Measurements from ENCODE around the gene SUMO3.

Gene SUMO3

GRCh38 chr21:44771896-44772525, 45.9 kb downstream of the SUMO3 start:
- TF ChIP-seq CTCF (conservative IDR thresholded peaks at IDR 0.05; ENCODE audit: low read length), result no peak
- no peak for DNase-seq (ENCODE audit: low read depth)
- H3K4me3 ChIP-seq (ENCODE audit: low read length), result no peak overlapping the region

GRCh38 chr21:44767834-44768831, 49.7 kb downstream of the SUMO3 start:
- H3K4me3 ChIP-seq (ENCODE audit: low read length), result no peak overlapping the region
- TF ChIP-seq CTCF (conservative IDR thresholded peaks at IDR 0.05; ENCODE audit: low read length), result no peak
- DNase-seq (ENCODE audit: low read depth), result no peak

GRCh38 chr21:44766818-44767354, 51.0 kb downstream of the SUMO3 start:
- TF ChIP-seq CTCF (conservative IDR thresholded peaks at IDR 0.05; ENCODE audit: low read length), result no peak
- H3K4me3 ChIP-seq (ENCODE audit: low read length), result no peak overlapping the region
- no peak for DNase-seq (ENCODE audit: low read depth)

GRCh38 chr21:44766014-44766817, 51.6 kb downstream of the SUMO3 start:
- DNase-seq (ENCODE audit: low read depth), result no peak
- H3K4me3 ChIP-seq (ENCODE audit: low read length), result no peak overlapping the region
- TF ChIP-seq CTCF (conservative IDR thresholded peaks at IDR 0.05; ENCODE audit: low read length), result no peak

GRCh38 chr21:44765231-44766013, 52.4 kb downstream of the SUMO3 start:
- DNase-seq (ENCODE audit: low read depth), result no peak
- no peak for TF ChIP-seq CTCF (conservative IDR thresholded peaks at IDR 0.05; ENCODE audit: low read length)
- no peak overlapping the region for H3K4me3 ChIP-seq (ENCODE audit: low read length)

All from AG10803 (cell line).